ENCODE results near the gene HSP90AA1.
"Not testable (repeated sequence)": the region's sequence is repeated elsewhere in the genome, so short reads cannot be mapped to it uniquely, and the experiment has no call there.

HSP90AA1 gene

GRCh38 chr14:102064590-102064989 is 22.3 kb downstream of the HSP90AA1 start:
- not testable (repeated sequence) for DNase-seq

- no peak for DNase-seq
These were observed 22.9 kb downstream of the HSP90AA1 start for GRCh38 chr14:102063808-102064429.

- DNase-seq, result peak; percentile 63
These were observed 23.6 kb downstream of the HSP90AA1 start for GRCh38 chr14:102063109-102063807.

- DNase-seq, result no peak
These were observed 27.9 kb downstream of the HSP90AA1 start for GRCh38 chr14:102058961-102059360.

GRCh38 chr14:102058146-102058545 is 28.7 kb downstream of the HSP90AA1 start:
- no peak for DNase-seq

- DNase-seq, result no peak
These were observed 29.2 kb downstream of the HSP90AA1 start for GRCh38 chr14:102057480-102058114.

GRCh38 chr14:102056694-102057442 is 30.0 kb downstream of the HSP90AA1 start:
- no peak for DNase-seq

GRCh38 chr14:102055181-102055901 is 31.5 kb downstream of the HSP90AA1 start:
- no peak for DNase-seq

- DNase-seq, result no peak
These were observed 34.3 kb downstream of the HSP90AA1 start for GRCh38 chr14:102052522-102052921.

- no peak for DNase-seq
These were observed 36.2 kb downstream of the HSP90AA1 start for GRCh38 chr14:102050625-102051024.

GRCh38 chr14:102050026-102050405 is 36.8 kb downstream of the HSP90AA1 start:
- DNase-seq, result no peak

GRCh38 chr14:102049258-102050025 is 37.4 kb downstream of the HSP90AA1 start:
- no peak for DNase-seq

- DNase-seq, result no peak
These were observed 38.9 kb downstream of the HSP90AA1 start for GRCh38 chr14:102047808-102048540.

- no peak for DNase-seq
These were observed 40.2 kb downstream of the HSP90AA1 start for GRCh38 chr14:102046337-102047278.

- no peak for DNase-seq
These were observed 42.3 kb downstream of the HSP90AA1 start for GRCh38 chr14:102044566-102044965.

GRCh38 chr14:102043251-102044025 is 43.4 kb downstream of the HSP90AA1 start:
- DNase-seq, result no peak

- no peak for DNase-seq
These were observed 44.1 kb downstream of the HSP90AA1 start for GRCh38 chr14:102042699-102043098.

GRCh38 chr14:102040153-102040552 is 46.7 kb downstream of the HSP90AA1 start:
- DNase-seq, result no peak

GRCh38 chr14:102039157-102039556 is 47.7 kb downstream of the HSP90AA1 start:
- no peak for DNase-seq
